Measurements from ENCODE around the gene BTG4. TPM values are rescaled to one million over a fixed set of nuclear protein-coding genes. Genes with fewer than 3 reads are reported as not detected.

Gene BTG4
- total and polyA plus RNA-seq, 2 experiments from 2014 or later: not detected

DNA sequence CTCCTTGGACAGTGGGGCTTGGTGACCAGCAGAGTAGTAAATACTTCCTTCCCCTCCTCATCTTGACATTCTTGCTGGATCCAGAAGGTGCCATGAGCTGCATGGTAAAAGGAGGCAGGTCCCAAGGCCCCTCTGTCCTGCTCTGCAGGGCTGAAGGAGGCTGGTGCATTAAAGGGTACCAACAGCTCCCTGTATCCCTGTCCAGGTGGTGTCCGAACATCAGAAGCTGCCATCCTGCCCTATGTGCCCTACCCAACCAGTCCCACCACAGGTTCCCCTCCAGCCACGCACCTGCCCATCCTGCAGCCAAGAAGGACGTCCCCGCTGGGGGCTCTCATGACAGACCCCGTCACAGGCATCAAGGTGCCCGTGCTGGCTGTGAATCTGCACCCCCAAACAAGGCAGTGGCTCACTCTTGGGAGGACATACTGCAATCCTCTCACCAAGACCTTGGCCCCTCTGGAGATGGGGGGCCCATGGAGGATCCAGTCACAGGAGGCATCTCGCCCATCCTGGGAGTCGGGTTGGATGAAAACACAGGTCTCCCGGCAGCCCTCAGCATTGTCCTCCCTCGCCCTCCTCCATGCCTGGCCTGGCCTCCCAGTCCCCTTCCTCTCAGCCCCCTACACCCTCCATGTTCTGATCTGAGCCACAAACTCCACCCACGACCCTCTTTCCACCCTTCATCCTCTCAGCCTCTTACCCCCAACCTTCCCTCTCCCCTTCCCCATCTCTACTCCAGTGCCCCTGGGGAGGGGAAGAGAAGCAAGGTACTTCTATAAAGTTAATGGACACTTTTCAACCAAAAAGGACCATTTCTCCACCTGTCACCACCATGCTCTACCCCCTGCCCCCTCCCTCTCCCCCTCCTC is 55.1 kb downstream of the BTG4 start:
- H3K4me3 ChIP-seq: no peak overlapping the region
- no peak overlapping the region for H2AFZ ChIP-seq
- H3K27me3 ChIP-seq: peaks cover 5% of the 10 kb centered on the region
- no peak for DNase-seq (ENCODE audit: low spot score)
- H3K4me1 ChIP-seq (ENCODE audit: insufficient read depth): no peaks in the 10 kb centered on the region
- no peaks in the 10 kb centered on the region for H3K9me2 ChIP-seq (replicated peaks; ENCODE audit: insufficient read depth)
- no peak overlapping the region for H3K27ac ChIP-seq
- WGBS (ENCODE audit: low lambda C conversion rate, missing lambda C conversion rate): 92% methylated on average over 11 of the region's 11 CpGs
- H3K36me3 ChIP-seq (replicated peaks; ENCODE audit: insufficient read depth, low read depth): no peaks in the 10 kb centered on the region
- TF ChIP-seq EZH2phosphoT487 (IDR thresholded peaks at IDR 0.05; ENCODE audit: low read depth, severe bottlenecking, unreplicated experiment) (no peak), EZH2 (IDR thresholded peaks at IDR 0.05; ENCODE audit: borderline replicate concordance) (no peak)
- TF ChIP-seq, protein P1, sequence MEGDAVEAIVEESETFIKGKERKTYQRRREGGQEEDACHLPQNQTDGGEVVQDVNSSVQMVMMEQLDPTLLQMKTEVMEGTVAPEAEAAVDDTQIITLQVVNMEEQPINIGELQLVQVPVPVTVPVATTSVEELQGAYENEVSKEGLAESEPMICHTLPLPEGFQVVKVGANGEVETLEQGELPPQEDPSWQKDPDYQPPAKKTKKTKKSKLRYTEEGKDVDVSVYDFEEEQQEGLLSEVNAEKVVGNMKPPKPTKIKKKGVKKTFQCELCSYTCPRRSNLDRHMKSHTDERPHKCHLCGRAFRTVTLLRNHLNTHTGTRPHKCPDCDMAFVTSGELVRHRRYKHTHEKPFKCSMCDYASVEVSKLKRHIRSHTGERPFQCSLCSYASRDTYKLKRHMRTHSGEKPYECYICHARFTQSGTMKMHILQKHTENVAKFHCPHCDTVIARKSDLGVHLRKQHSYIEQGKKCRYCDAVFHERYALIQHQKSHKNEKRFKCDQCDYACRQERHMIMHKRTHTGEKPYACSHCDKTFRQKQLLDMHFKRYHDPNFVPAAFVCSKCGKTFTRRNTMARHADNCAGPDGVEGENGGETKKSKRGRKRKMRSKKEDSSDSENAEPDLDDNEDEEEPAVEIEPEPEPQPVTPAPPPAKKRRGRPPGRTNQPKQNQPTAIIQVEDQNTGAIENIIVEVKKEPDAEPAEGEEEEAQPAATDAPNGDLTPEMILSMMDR (IDR thresholded peaks at IDR 0.05; ENCODE audit: poor library complexity): no peak
- no peaks in the 10 kb centered on the region for H3K79me2 ChIP-seq
- no peaks in the 10 kb centered on the region for H4K20me1 ChIP-seq (ENCODE audit: insufficient read depth, poor library complexity, severe bottlenecking)
- H3K9me3 ChIP-seq (ENCODE audit: low read depth): no peaks in the 10 kb centered on the region
- H3K4me2 ChIP-seq: no peak overlapping the region

DNA sequence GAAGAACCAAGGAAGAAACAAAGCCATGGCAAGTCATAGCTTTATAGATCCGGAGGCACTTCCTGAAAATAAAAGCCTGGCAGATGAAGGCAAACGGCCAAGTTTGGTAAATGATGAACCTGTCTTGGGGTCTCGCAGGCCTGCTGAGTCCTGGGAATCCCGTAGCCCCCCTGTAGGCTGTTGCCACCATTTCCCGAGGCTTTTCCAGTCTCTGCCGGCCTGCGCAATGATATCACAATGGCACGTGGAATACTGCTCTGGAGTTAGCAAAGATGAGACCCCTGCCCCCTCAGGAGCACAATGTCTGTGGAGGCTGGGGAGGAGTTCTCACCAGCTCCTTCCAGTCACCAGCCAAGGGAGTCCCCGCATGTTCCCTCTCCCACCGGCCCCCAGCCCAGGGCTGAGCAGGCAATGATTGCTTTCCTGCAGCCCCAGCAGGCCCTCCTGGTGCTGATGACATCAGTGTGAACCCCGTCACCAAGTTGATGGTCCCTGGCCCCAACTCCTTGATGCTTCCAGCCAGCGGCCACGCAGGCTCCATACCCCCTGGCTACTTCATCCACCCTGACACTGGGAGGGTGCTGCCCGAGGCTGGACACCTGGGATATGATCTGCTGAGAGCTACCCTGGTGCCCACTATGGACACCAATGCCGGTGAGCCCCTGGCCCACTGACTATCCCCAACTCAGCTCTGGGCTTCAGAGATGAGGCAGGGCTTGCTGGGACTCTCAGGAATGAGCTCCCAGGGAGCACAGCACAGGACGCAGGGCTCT is 55.9 kb downstream of the BTG4 start:
- no peak for DNase-seq (ENCODE audit: low spot score)
- Histone ChIP-seq H3K36me3 (replicated peaks; ENCODE audit: insufficient read depth, low read depth) (no peaks in the 10 kb centered on the region), H3K9me2 (replicated peaks; ENCODE audit: insufficient read depth) (no peaks in the 10 kb centered on the region), H4K20me1 (ENCODE audit: insufficient read depth, poor library complexity, severe bottlenecking) (no peaks in the 10 kb centered on the region), H3K9me3 (ENCODE audit: low read depth) (no peaks in the 10 kb centered on the region), H3K4me2 (no peak overlapping the region), H3K27ac (no peak overlapping the region), H3K79me2 (no peaks in the 10 kb centered on the region), H3K4me3 (no peak overlapping the region), H2AFZ (no peak overlapping the region), H3K27me3 (peaks cover 5% of the 10 kb centered on the region), H3K4me1 (ENCODE audit: insufficient read depth) (no peaks in the 10 kb centered on the region)
- 93% methylated on average over 16 of the region's 16 CpGs for WGBS (ENCODE audit: low lambda C conversion rate, missing lambda C conversion rate)
- TF ChIP-seq EZH2 (IDR thresholded peaks at IDR 0.05; ENCODE audit: borderline replicate concordance) (no peak), EZH2phosphoT487 (IDR thresholded peaks at IDR 0.05; ENCODE audit: low read depth, severe bottlenecking, unreplicated experiment) (no peak)
- TF ChIP-seq, protein P1 (IDR thresholded peaks at IDR 0.05; ENCODE audit: poor library complexity): no peak

DNA sequence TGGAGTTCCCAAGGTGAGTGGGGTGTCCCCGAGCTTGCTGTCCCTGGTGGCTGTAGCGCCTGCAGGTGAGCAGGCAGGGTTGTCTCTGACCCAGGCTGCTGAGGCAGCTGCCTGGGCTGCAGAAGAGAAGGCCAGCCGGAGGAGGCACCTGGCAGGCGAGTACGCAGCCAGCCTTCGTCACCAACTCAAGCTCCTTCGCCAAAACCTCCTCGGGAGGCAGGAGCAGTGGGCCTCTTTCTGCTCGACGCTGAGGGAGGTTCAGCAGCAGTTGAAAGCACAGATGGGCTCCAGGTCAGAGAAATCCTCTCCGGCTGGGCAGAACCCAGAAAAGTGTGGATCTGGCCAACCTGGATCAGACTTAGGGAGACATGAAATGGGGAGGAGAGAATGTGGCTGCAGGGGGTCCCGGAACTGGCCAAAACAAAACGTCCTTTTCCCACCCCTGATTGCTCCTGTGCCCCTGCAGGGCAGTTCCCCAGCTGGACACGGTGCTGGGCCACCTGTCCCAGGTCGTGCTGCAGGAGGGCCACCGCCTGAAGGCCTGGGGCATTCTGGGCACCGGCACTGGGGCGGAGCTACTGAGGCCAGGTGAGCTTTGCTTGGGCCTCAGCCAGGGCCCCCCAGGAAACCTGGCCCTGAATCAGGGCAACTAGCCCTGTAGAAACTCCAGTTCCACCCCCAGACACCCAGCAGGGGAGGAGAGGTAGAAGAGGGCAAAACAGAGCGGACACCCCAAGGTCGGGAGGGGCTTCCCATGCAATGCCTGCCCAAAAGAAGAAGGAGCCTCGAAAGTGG is 56.7 kb downstream of the BTG4 start:
- Histone ChIP-seq H3K4me3 (no peak overlapping the region), H3K4me1 (ENCODE audit: insufficient read depth) (no peaks in the 10 kb centered on the region), H3K79me2 (no peaks in the 10 kb centered on the region), H3K27ac (no peak overlapping the region), H3K9me2 (replicated peaks; ENCODE audit: insufficient read depth) (no peaks in the 10 kb centered on the region), H4K20me1 (ENCODE audit: insufficient read depth, poor library complexity, severe bottlenecking) (no peaks in the 10 kb centered on the region), H3K27me3 (peaks cover 5% of the 10 kb centered on the region), H2AFZ (no peak overlapping the region), H3K4me2 (peak overlapping the region; percentile 50), H3K36me3 (replicated peaks; ENCODE audit: insufficient read depth, low read depth) (no peaks in the 10 kb centered on the region), H3K9me3 (ENCODE audit: low read depth) (no peaks in the 10 kb centered on the region)
- TF ChIP-seq, protein P1 (IDR thresholded peaks at IDR 0.05; ENCODE audit: poor library complexity): no peak
- TF ChIP-seq EZH2phosphoT487 (IDR thresholded peaks at IDR 0.05; ENCODE audit: low read depth, severe bottlenecking, unreplicated experiment) (no peak), EZH2 (IDR thresholded peaks at IDR 0.05; ENCODE audit: borderline replicate concordance) (no peak)
- DNase-seq (ENCODE audit: low spot score): no peak
- WGBS (ENCODE audit: low lambda C conversion rate, missing lambda C conversion rate): 87% methylated on average over 20 of the region's 21 CpGs
